Pancreas (tissue), 10 donors: ENCODE data around the gene KLC4. TPM values are rescaled to one million over a fixed set of nuclear protein-coding genes. Genes with fewer than 3 reads are reported as not detected.

Experiments used
- ATAC-seq, 4 donors: fragments of 200-7000 bp; cut with Tn5 transposase; one replicate each; pipeline versions ENCODE4 v1.8.0 to v1.9.1; 2020; ENCODE audit warnings: mild to moderate bottlenecking in 4 of 4, moderate library complexity in 4 of 4
- DNase-seq, 6 donors: peaks; one replicate each; pipeline ENCODE4 v3.0.0-alpha.2; 2020
- FAIRE-seq: peaks from 2 replicates; lab custom pipeline; 2012; peaks lifted over from hg19 to GRCh38; lab: Jason Lieb, UNC
- H3K27ac ChIP-seq, 4 donors: fragments of 200-600 bp; sonication (generic); 1 replicate in 3 of 4; 2 replicates in 1 of 4; pipeline versions ENCODE4 v1.5.0 to v1.8.0; 2020
- H3K27me3 ChIP-seq, 4 donors: fragments of 200-600 bp; one replicate each; pipeline ENCODE4 v1.8.0; 2021
- H3K36me3 ChIP-seq, 3 donors: fragments of 200-600 bp; sonication (generic) in 1 of 3; one replicate each; pipeline versions ENCODE4 v1.5.0 to v1.8.0; 2020 to 2021
- H3K4me1 ChIP-seq, 3 donors: fragments of 200-600 bp; one replicate each; pipeline ENCODE4 v1.8.0; 2021
- H3K4me3 ChIP-seq, 4 donors: fragments of 200-600 bp; sonication (generic) in 2 of 4; one replicate each; pipeline versions ENCODE4 v1.5.0 to v1.8.0; 2020 to 2021
- H3K9me3 ChIP-seq, 4 donors: fragments of 200-600 bp; one replicate each; pipeline ENCODE4 v1.8.0; 2021
- WGBS, 2 donors: extraction: QIAGEN DNeasy Blood & Tissue Kit; methylation state at CpG; one replicate each; pipeline ENCODE4 v1.1.7; 2013; 5-methylcytosine and 5-hydroxymethylcytosine counted together
- intact Hi-C, 3 donors: fragments of 100-400 bp; cut with DNase I; formaldehyde crosslinking; loops; one replicate each; pipeline versions ENCODE4 v1.11.1 to v1.14.2; 2022
- polyA plus RNA-seq, 2 donors: library from polyadenylated mRNA; stranded (reverse); fragments of 200-250 nt; gene quantifications; one replicate each; pipeline ENCODE4 v1.2.3, GENCODE V29; 2013
- total RNA-seq, 6 donors: library from RNA; stranded (reverse); fragmentation: NEBNext Ultra II Directional in 4 of 6; extraction: Animal tissue kit (Norgen Biotek cat#: 25700) in 4 of 6; gene quantifications; one replicate each; pipeline versions ENCODE4 v1.2.1 to v1.2.4, GENCODE V29; 2021 to 2023
- TF ChIP-seq, protein P1 (sequence below), 4 donors: fragments of 200-600 bp; sonication (generic) in 3 of 4; IDR thresholded peaks; one replicate each; pipeline versions ENCODE4 v1.5.0 to v1.8.0; 2021; ENCODE audit warnings: antibody characterized with exemption in 4 of 4
- donor health status: healthy with polysubstance abuse.
- donor health status: DM: no; HTN: no; CAD: no; lungs with moderate emphysema.
- donor health status: DM: no; HTN: no; CAD: no.
- donor health status: control.
- donor health status: control.
- donor health status: Bipolar disorder and iron deficiency.
- donor health status: DM: yes; HTN: yes; CAD: no.
- donor health status: DM: no; HTN: no; CAD: no.
- donor health status: DM: no; HTN: no; CAD: no.
- donor health status: DM: yes; HTN: yes; CAD: no.

KLC4 gene
- total RNA-seq (10 to 100 TPM; 11.3 to 24.2 (median 15.4) TPM), polyA plus RNA-seq (10 to 100 TPM; 33.0 to 46.1 TPM)

- ATAC-seq, result peak; percentile 92 to 98 (median 94)
- intact Hi-C loops, result no loop called here
- Histone ChIP-seq H3K4me1 (peaks cover 23 to 25% (median 24%) of the 10 kb centered on the region in 3 donors), H3K27me3 (no peaks in the 10 kb centered on the region), H3K27ac (peak within 1 kb of the TSS; percentile 91 to 94 (median 94)), H3K9me3 (no peaks in the 10 kb centered on the region), H3K36me3 (peaks cover 0 to 11% (median 0%) of the 10 kb centered on the region in 3 donors), H3K4me3 (peak within 1 kb of the TSS; percentile 35 to 88 (median 72))
- 0 to 1% methylated on average over 62 to 64 of the region's 64 CpGs for WGBS, 2 donors
- DNase-seq, result peak; percentile 94 to 98 (median 98)
- TF ChIP-seq, protein P1, sequence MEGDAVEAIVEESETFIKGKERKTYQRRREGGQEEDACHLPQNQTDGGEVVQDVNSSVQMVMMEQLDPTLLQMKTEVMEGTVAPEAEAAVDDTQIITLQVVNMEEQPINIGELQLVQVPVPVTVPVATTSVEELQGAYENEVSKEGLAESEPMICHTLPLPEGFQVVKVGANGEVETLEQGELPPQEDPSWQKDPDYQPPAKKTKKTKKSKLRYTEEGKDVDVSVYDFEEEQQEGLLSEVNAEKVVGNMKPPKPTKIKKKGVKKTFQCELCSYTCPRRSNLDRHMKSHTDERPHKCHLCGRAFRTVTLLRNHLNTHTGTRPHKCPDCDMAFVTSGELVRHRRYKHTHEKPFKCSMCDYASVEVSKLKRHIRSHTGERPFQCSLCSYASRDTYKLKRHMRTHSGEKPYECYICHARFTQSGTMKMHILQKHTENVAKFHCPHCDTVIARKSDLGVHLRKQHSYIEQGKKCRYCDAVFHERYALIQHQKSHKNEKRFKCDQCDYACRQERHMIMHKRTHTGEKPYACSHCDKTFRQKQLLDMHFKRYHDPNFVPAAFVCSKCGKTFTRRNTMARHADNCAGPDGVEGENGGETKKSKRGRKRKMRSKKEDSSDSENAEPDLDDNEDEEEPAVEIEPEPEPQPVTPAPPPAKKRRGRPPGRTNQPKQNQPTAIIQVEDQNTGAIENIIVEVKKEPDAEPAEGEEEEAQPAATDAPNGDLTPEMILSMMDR (IDR thresholded peaks at IDR 0.05), result no peak
- FAIRE-seq, result no peak
Observed at GRCh38 chr6:43059168-43060033, at the start of gene KLC4, which contains the start of gene MRPL2. TSS of gene KLC4 (plus strand) at chr6:43059631. CDS start at chr6:43061336, 1,705 bp downstream. TSS of gene MRPL2 (minus strand) at chr6:43059434. CDS start at chr6:43059381, 53 bp downstream.

- Histone ChIP-seq H3K9me3 (no peaks in the 10 kb centered on the region), H3K36me3 (peaks cover 0 to 32% (median 7%) of the 10 kb centered on the region in 3 donors), H3K4me1 (peaks cover 0 to 18% (median 4%) of the 10 kb centered on the region in 3 donors), H3K4me3 (no peak overlapping the region), H3K27me3 (no peaks in the 10 kb centered on the region), H3K27ac (no peak overlapping the region)
- 86 to 87% methylated on average over 6 of the region's 6 CpGs for WGBS, 2 donors
- intact Hi-C loops, result no loop called here
- TF ChIP-seq, protein P1 (IDR thresholded peaks at IDR 0.05), result no peak
- ATAC-seq, result no peak
- no peak for FAIRE-seq
- DNase-seq, result no peak
Observed at GRCh38 chr6:43011207-43011606, 48.2 kb upstream of the KLC4 start.

- Histone ChIP-seq H3K27ac (no peak overlapping the region), H3K4me1 (peaks cover 0 to 19% (median 4%) of the 10 kb centered on the region in 3 donors), H3K4me3 (no peak overlapping the region), H3K27me3 (no peaks in the 10 kb centered on the region), H3K36me3 (peaks cover 0 to 32% (median 4%) of the 10 kb centered on the region in 3 donors), H3K9me3 (no peaks in the 10 kb centered on the region)
- no peak for FAIRE-seq
- intact Hi-C loops, result no loop called here
- whole genome bisulfite sequencing, 2 donors, result 83 to 91% methylated on average over 6 of the region's 6 CpGs
- TF ChIP-seq, protein P1 (IDR thresholded peaks at IDR 0.05), result no peak
- ATAC-seq, result no peak
- no peak for DNase-seq
Observed at GRCh38 chr6:43012364-43012763, 47.1 kb upstream of the KLC4 start.

- FAIRE-seq (no peak), DNase-seq (peak in 2 of 6 donors; percentile 28 to 30), ATAC-seq (peak in 1 of 4 donors; percentile 1)
- intact Hi-C loops, result no loop called here
- 2 to 3% methylated on average over 25 of the region's 25 CpGs for WGBS, 2 donors
- peaks cover 0 to 26% (median 0%) of the 10 kb centered on the region in 3 donors for H3K36me3 ChIP-seq
- peak overlapping the region in 2 of 4 donors; percentile 30 to 50 for H3K27ac ChIP-seq
- no peaks in the 10 kb centered on the region for H3K9me3 ChIP-seq
- H3K4me1 ChIP-seq, result peaks cover 0 to 19% (median 4%) of the 10 kb centered on the region in 3 donors
- peak overlapping the region; percentile 45 to 69 (median 54) for H3K4me3 ChIP-seq
- no peaks in the 10 kb centered on the region for H3K27me3 ChIP-seq
- TF ChIP-seq, protein P1 (IDR thresholded peaks at IDR 0.05), result no peak
Observed at GRCh38 chr6:43013097-43013842, 46.2 kb upstream of the KLC4 start.
